IPS-18c (cell line): ENCODE data around the gene DNAJB8.

Experiments
- H3K4me3 ChIP-seq: 2 replicates; pipeline ENCODE4 v1.7.0; 2013; ENCODE audit warnings: low read depth, mild to moderate bottlenecking, low read length, moderate library complexity; ENCODE audit not compliant: insufficient read depth
- H3K9me3 ChIP-seq: one replicate; pipeline ENCODE4 v1.6.1; 2013; ENCODE audit warnings: mild to moderate bottlenecking, low read length, moderate library complexity; ENCODE audit not compliant: control insufficient read depth, insufficient read depth

Gene DNAJB8

GRCh38 chr3:128496602-128497304, 30.1 kb upstream of the DNAJB8 start:
- H3K4me3 ChIP-seq = peak overlapping the region; percentile 50
- H3K9me3 ChIP-seq = no peaks in the 10 kb centered on the region

GRCh38 chr3:128496019-128496601, 29.4 kb upstream of the DNAJB8 start:
- H3K9me3 ChIP-seq = no peaks in the 10 kb centered on the region
- no peak overlapping the region for H3K4me3 ChIP-seq

- peaks cover 2% of the 10 kb centered on the region for H3K9me3 ChIP-seq
Observed at GRCh38 chr3:128495435-128495970, 28.8 kb upstream of the DNAJB8 start.

GRCh38 chr3:128494367-128494650, 27.6 kb upstream of the DNAJB8 start:
- Histone ChIP-seq H3K9me3 (peaks cover 2% of the 10 kb centered on the region), H3K4me3 (no peak overlapping the region)

More at GRCh38 chr3:128495435-128495970, 28.8 kb upstream of the DNAJB8 start:
- no peak overlapping the region for H3K4me3 ChIP-seq

GRCh38 chr3:128493570-128494366, 27.1 kb upstream of the DNAJB8 start:
- Histone ChIP-seq H3K9me3 (peaks cover 2% of the 10 kb centered on the region), H3K4me3 (no peak overlapping the region)

GRCh38 chr3:128492671-128493569, 26.2 kb upstream of the DNAJB8 start, which contains the start of gene GATA2:
GATA2 (minus strand) TSS chr3:128493201; CDS start chr3:128487031, 6,170 bp downstream.
- Histone ChIP-seq H3K9me3 (peaks cover 2% of the 10 kb centered on the region), H3K4me3 (peak within 1 kb of the TSS; percentile 36)

- Histone ChIP-seq H3K9me3 (peaks cover 2% of the 10 kb centered on the region), H3K4me3 (peak overlapping the region; percentile 36)
Observed at GRCh38 chr3:128491941-128492670, 25.4 kb upstream of the DNAJB8 start.

GRCh38 chr3:128491691-128491940, 24.9 kb upstream of the DNAJB8 start:
- H3K9me3 ChIP-seq = peaks cover 2% of the 10 kb centered on the region
- peak overlapping the region; percentile 20; the same call in 1 of the 2 replicates for H3K4me3 ChIP-seq

- Histone ChIP-seq H3K4me3 (peak overlapping the region; percentile 20), H3K9me3 (peaks cover 2% of the 10 kb centered on the region)
Observed at GRCh38 chr3:128490915-128491690, 24.4 kb upstream of the DNAJB8 start.

GRCh38 chr3:128490650-128490914, 23.9 kb upstream of the DNAJB8 start:
- H3K4me3 ChIP-seq = peak overlapping the region; percentile 50; the same call in 1 of the 2 replicates

GRCh38 chr3:128489927-128490649, 23.4 kb upstream of the DNAJB8 start:
- Histone ChIP-seq H3K4me3 (peak overlapping the region; percentile 50), H3K9me3 (peaks cover 2% of the 10 kb centered on the region)

More at GRCh38 chr3:128490650-128490914, 23.9 kb upstream of the DNAJB8 start:
- peaks cover 2% of the 10 kb centered on the region for H3K9me3 ChIP-seq

GRCh38 chr3:128489674-128489926, 22.9 kb upstream of the DNAJB8 start:
- H3K4me3 ChIP-seq = peak overlapping the region; percentile 50
- H3K9me3 ChIP-seq = peaks cover 2% of the 10 kb centered on the region

- Histone ChIP-seq H3K4me3 (peak overlapping the region; percentile 50), H3K9me3 (peaks cover 2% of the 10 kb centered on the region)
Observed at GRCh38 chr3:128488991-128489673, 22.4 kb upstream of the DNAJB8 start.

- peak overlapping the region; percentile 50 for H3K4me3 ChIP-seq
- H3K9me3 ChIP-seq = peaks cover 2% of the 10 kb centered on the region
Observed at GRCh38 chr3:128488636-128488990, 21.9 kb upstream of the DNAJB8 start.
